ENCODE measurements around the gene RCE1.

RCE1 gene

GRCh38 chr11:66891851-66892660, 48.8 kb downstream of the RCE1 start:
- DNase-seq, result no peak

- DNase-seq, result no peak
These were observed 49.7 kb downstream of the RCE1 start for GRCh38 chr11:66892911-66893310.

GRCh38 chr11:66894141-66894540, 50.9 kb downstream of the RCE1 start:
- no peak for DNase-seq

Measured in cortex of kidney (tissue), 1 donor.